Activated T-cell treated with anti-CD3 and anti-CD28 coated beads, Interleukin-2, amount 50 U/mL, for 24 hours (primary cell): ENCODE measurements around the gene GAS1.

Experiments
- DNase-seq: peaks from one replicate; pipeline ENCODE4 v3.0.0-alpha.2; 2020
- H3K27ac Mint-ChIP-seq: 2 replicates; pipeline ENCODE4 v1.8.0; 2020; ENCODE audit warnings: mild to moderate bottlenecking, mixed read lengths
- H3K27me3 Mint-ChIP-seq: 2 replicates; pipeline ENCODE4 v1.8.0; 2020; ENCODE audit warnings: mixed read lengths
- H3K36me3 Mint-ChIP-seq: 2 replicates; pipeline ENCODE4 v1.8.0; 2020; ENCODE audit warnings: low read depth, mixed read lengths
- H3K4me1 Mint-ChIP-seq: 2 replicates; pipeline ENCODE4 v1.8.0; 2020; ENCODE audit warnings: low read depth, mixed read lengths
- H3K4me3 Mint-ChIP-seq: 2 replicates; pipeline ENCODE4 v1.8.0; 2020; ENCODE audit warnings: mild to moderate bottlenecking, moderate library complexity, mixed read lengths
- H3K9me3 Mint-ChIP-seq: 2 replicates; pipeline ENCODE4 v1.8.0; 2020; ENCODE audit warnings: mixed read lengths

GAS1 gene

GRCh38 chr9:86946201-86947145 is 833 bp downstream of the GAS1 start:
- Mint-ChIP-seq H3K27me3 (peaks cover 39% of the 10 kb centered on the region), H3K4me1 (peaks cover 22% of the 10 kb centered on the region)
- peak; percentile 77 for DNase-seq

DNA sequence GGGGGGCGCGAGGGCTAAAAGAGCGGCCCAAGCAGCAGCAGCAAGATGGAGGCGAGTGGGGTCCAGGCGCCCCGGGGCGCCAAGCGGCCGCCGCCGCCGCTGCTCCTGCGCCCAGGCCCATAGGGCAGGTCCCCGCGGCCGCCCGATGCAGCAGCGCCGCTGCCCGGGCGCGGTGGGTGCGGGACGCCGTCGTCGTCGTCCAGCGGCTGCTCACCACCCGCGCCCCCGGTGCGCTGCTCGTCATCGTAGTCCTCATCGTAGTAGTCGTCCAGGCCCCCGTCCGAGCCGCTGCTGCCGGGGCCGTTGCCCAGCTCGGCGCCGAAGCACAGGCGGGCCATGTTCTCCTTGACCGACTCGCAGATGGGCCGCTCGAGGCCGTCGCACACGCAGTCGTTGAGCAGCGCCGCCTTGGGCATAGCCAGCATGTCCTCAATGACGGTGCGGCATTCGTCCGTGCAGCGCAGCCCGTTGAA is 1.5 kb downstream of the GAS1 start:
- Mint-ChIP-seq H3K27me3 (peaks cover 46% of the 10 kb centered on the region), H3K27ac (peak overlapping the region; percentile 14), H3K4me1 (peaks cover 22% of the 10 kb centered on the region), H3K36me3 (no peaks in the 10 kb centered on the region), H3K4me3 (peak overlapping the region; percentile 62), H3K9me3 (no peaks in the 10 kb centered on the region)
- no peak for DNase-seq

More at GRCh38 chr9:86946201-86947145, 833 bp downstream of the GAS1 start:
- Mint-ChIP-seq H3K27ac (peak overlapping the region; percentile 14), H3K9me3 (no peaks in the 10 kb centered on the region), H3K36me3 (no peaks in the 10 kb centered on the region), H3K4me3 (peak overlapping the region; percentile 70)

- H3K4me3 Mint-ChIP-seq: peak overlapping the region; percentile 45
- H3K27me3 Mint-ChIP-seq: peaks cover 51% of the 10 kb centered on the region
- peaks cover 22% of the 10 kb centered on the region for H3K4me1 Mint-ChIP-seq
- no peaks in the 10 kb centered on the region for H3K9me3 Mint-ChIP-seq
- no peak overlapping the region for H3K27ac Mint-ChIP-seq
- no peak for DNase-seq
- no peaks in the 10 kb centered on the region for H3K36me3 Mint-ChIP-seq
Observed at GRCh38 chr9:86944796-86945727, 2.2 kb downstream of the GAS1 start.

DNA sequence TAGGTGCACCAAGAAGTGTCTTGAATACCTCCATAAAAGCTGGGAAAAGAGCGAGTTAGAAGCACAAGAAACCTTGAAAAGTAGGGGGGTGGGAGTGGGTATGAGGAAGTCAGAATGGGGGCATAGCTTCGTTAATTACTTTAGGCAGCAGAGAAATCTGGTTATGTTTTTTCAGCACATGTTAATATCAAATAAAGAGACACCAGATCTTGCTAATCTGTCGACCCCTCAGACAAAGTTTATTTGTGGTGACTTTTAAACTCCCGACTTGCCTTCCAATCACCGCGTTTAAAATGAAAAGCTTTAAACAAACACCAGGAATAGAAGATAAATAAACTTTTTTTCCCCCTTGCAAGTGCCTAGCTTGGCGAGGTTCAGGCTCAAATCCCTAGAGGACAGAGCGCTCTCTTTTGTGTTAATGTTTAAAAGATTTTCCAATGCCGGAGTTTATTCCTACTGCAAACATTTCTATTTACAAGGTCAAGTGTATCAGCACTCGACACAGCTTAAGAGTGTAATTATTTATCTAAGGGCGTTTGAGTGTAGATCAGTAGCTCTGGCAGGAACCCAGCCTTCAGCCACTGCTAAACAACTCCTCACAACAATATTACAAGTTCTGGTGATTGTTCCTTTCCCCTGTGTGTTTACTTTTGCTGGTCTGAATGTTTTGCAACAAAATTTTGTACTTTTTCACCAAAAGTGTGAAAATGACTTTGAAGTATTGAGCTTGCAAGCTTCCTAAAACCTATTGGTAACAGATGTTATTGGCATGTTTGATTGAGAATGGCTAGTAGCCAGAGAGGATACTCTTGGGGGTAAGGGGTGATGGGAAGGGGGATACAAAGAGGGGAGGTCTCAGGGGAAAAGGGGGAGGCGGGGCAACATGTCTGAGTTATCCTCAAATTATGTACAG is 3.8 kb downstream of the GAS1 start:
- peaks cover 67% of the 10 kb centered on the region for H3K27me3 Mint-ChIP-seq

GRCh38 chr9:86942281-86943200 is 4.8 kb downstream of the GAS1 start:
- H3K4me3 Mint-ChIP-seq: no peak overlapping the region
- DNase-seq: no peak
- peaks cover 10% of the 10 kb centered on the region for H3K4me1 Mint-ChIP-seq
- H3K36me3 Mint-ChIP-seq: no peaks in the 10 kb centered on the region
- no peak overlapping the region for H3K27ac Mint-ChIP-seq
- peaks cover 71% of the 10 kb centered on the region for H3K27me3 Mint-ChIP-seq
- H3K9me3 Mint-ChIP-seq: no peaks in the 10 kb centered on the region

More for the DNA sequence above, 3.8 kb downstream of the GAS1 start:
- no peak overlapping the region for H3K27ac Mint-ChIP-seq
- no peak overlapping the region for H3K4me3 Mint-ChIP-seq
- peaks cover 15% of the 10 kb centered on the region for H3K4me1 Mint-ChIP-seq
- H3K9me3 Mint-ChIP-seq: no peaks in the 10 kb centered on the region
- no peaks in the 10 kb centered on the region for H3K36me3 Mint-ChIP-seq
- no peak for DNase-seq

DNA sequence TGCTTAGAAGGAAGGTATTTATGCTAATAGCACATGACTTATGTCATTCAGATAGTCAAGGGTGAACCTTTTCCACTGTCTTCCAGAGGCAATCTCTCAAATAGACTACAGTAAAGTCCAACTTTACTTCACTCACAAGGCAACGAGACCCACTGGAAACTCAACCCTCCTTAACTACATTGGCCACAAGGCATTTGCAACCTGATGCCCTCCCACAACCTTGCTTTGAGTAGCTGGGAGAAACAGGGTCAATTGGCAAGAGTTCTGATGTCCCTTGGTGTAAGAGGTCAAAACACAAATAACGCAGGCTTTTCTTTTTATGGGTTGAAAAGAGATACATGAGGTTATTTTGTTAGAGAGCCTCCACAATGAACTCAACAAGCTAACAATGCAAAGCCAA is 6.1 kb downstream of the GAS1 start:
- no peak overlapping the region for H3K4me3 Mint-ChIP-seq
- H3K9me3 Mint-ChIP-seq: no peaks in the 10 kb centered on the region
- H3K27ac Mint-ChIP-seq: no peak overlapping the region
- DNase-seq: no peak
- H3K36me3 Mint-ChIP-seq: no peaks in the 10 kb centered on the region
- peaks cover 74% of the 10 kb centered on the region for H3K27me3 Mint-ChIP-seq
- H3K4me1 Mint-ChIP-seq: peaks cover 10% of the 10 kb centered on the region

DNA sequence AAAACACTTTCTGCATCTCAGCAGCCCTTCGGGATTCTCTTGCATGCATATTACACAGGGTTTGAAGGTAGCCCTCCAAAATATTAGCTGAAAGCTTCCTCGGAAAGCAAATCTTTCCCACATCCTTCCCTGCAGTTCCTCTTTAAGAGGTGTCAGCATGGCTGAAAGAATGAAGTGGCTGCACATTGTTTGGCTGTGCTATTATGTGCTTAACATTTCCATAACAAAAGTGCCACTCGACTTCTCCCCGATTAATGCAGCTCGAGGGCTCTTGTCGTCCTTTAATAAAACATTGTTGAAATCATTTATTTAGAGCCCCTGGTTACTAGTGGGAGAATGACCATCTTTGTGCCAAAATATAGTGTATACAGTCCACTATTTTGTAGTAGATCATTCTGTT is 6.5 kb downstream of the GAS1 start:
- no peak overlapping the region for H3K4me3 Mint-ChIP-seq
- H3K36me3 Mint-ChIP-seq: no peaks in the 10 kb centered on the region
- H3K9me3 Mint-ChIP-seq: no peaks in the 10 kb centered on the region
- no peak for DNase-seq
- peaks cover 76% of the 10 kb centered on the region for H3K27me3 Mint-ChIP-seq
- no peak overlapping the region for H3K27ac Mint-ChIP-seq
- peaks cover 8% of the 10 kb centered on the region for H3K4me1 Mint-ChIP-seq

GRCh38 chr9:86939891-86940290 is 7.4 kb downstream of the GAS1 start:
- no peaks in the 10 kb centered on the region for H3K9me3 Mint-ChIP-seq
- no peak overlapping the region for H3K4me3 Mint-ChIP-seq
- H3K27me3 Mint-ChIP-seq: peaks cover 74% of the 10 kb centered on the region
- no peak for DNase-seq
- no peak overlapping the region for H3K27ac Mint-ChIP-seq
- H3K36me3 Mint-ChIP-seq: no peaks in the 10 kb centered on the region
- peaks cover 1% of the 10 kb centered on the region for H3K4me1 Mint-ChIP-seq

DNA sequence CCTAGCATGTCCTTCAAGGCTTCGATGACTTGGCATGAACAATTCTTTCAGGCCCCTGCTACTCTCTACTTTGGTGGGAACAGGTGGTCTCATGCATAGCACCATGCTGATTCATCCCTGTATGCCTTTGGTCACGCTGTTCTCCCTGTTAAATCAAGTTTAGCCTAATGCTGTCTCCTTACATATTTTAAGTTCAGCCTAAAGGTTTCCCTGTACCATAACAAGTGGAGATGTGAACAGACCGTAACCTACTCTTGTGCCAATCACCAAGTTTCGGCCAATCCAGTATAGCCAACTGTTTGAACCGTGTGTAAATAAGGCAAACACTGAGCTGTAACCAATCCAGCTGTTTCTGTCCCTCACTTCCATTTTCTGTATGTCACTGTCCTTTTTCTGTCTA is 8.0 kb downstream of the GAS1 start:
- no peak for DNase-seq
- no peaks in the 10 kb centered on the region for H3K9me3 Mint-ChIP-seq
- no peaks in the 10 kb centered on the region for H3K36me3 Mint-ChIP-seq
- H3K27ac Mint-ChIP-seq: no peak overlapping the region
- H3K27me3 Mint-ChIP-seq: peaks cover 69% of the 10 kb centered on the region
- no peak overlapping the region for H3K4me3 Mint-ChIP-seq
- no peaks in the 10 kb centered on the region for H3K4me1 Mint-ChIP-seq

- no peak for DNase-seq
- H3K27ac Mint-ChIP-seq: no peak overlapping the region
- H3K9me3 Mint-ChIP-seq: no peaks in the 10 kb centered on the region
- H3K4me1 Mint-ChIP-seq: no peaks in the 10 kb centered on the region
- peaks cover 67% of the 10 kb centered on the region for H3K27me3 Mint-ChIP-seq
- no peaks in the 10 kb centered on the region for H3K36me3 Mint-ChIP-seq
- H3K4me3 Mint-ChIP-seq: no peak overlapping the region
Observed at GRCh38 chr9:86938780-86939179, 8.5 kb downstream of the GAS1 start.

GRCh38 chr9:86926145-86926544 is 21.2 kb downstream of the GAS1 start:
- Mint-ChIP-seq H3K4me1 (no peaks in the 10 kb centered on the region), H3K27ac (no peak overlapping the region), H3K9me3 (peaks cover 4% of the 10 kb centered on the region), H3K36me3 (no peaks in the 10 kb centered on the region), H3K27me3 (peaks cover 67% of the 10 kb centered on the region), H3K4me3 (no peak overlapping the region)
- DNase-seq: no peak

DNA sequence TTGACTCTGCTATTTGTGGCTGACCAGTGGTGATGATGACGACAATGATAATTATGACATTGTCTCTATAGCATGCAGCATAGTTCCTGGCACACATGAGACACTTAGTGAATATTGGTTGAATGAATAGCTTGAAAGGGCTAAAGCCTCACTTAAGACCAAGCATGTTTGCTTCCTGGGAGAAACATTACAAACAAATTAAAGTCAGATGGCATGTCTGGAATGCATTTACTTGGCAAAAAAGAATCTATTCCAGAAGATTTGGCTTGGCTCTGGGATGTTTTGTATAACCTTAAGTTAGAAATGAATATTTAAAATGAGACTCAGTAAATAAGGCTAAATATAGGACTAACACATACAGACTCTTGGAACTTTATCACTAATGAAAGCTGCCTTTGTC is 21.6 kb downstream of the GAS1 start:
- H3K4me1 Mint-ChIP-seq: no peaks in the 10 kb centered on the region
- H3K9me3 Mint-ChIP-seq: peaks cover 3% of the 10 kb centered on the region
- no peak overlapping the region for H3K27ac Mint-ChIP-seq
- DNase-seq: no peak
- H3K27me3 Mint-ChIP-seq: peaks cover 68% of the 10 kb centered on the region
- no peaks in the 10 kb centered on the region for H3K36me3 Mint-ChIP-seq
- no peak overlapping the region for H3K4me3 Mint-ChIP-seq

- no peak overlapping the region for H3K27ac Mint-ChIP-seq
- peaks cover 63% of the 10 kb centered on the region for H3K27me3 Mint-ChIP-seq
- H3K4me1 Mint-ChIP-seq: no peaks in the 10 kb centered on the region
- DNase-seq: no peak
- no peaks in the 10 kb centered on the region for H3K9me3 Mint-ChIP-seq
- H3K36me3 Mint-ChIP-seq: no peaks in the 10 kb centered on the region
- no peak overlapping the region for H3K4me3 Mint-ChIP-seq
Observed at GRCh38 chr9:86924206-86924605, 23.1 kb downstream of the GAS1 start.
